OCI-LY1 (cell line): ENCODE measurements around the gene CYTH2.

ENCODE experiments used
- H2AFZ ChIP-seq: fragments of 200-600 bp; sonication (generic), shearing (Covaris generic); 2 replicates; pipeline ENCODE4 v1.6.0; 2014; ENCODE audit warnings: antibody characterized with exemption, mild to moderate bottlenecking, low read length
- H3F3A ChIP-seq: fragments of 200-600 bp; sonication (generic), shearing (Covaris generic); 2 replicates; pipeline ENCODE4 v1.6.0; 2014; ENCODE audit warnings: mild to moderate bottlenecking, antibody characterized with exemption, low read length, moderate library complexity; ENCODE audit not compliant: insufficient read depth
- H3K27ac ChIP-seq: fragments of 200-600 bp; sonication (generic); 2 replicates; pipeline ENCODE4 v1.5.1; 2014; ENCODE audit warnings: low read length, mixed run types, mild to moderate bottlenecking, low read depth; ENCODE audit not compliant: poor library complexity, severe bottlenecking
- H3K27me3 ChIP-seq: fragments of 200-600 bp; sonication (generic); 2 replicates; pipeline ENCODE4 v1.6.0; 2014; ENCODE audit warnings: antibody characterized with exemption, mild to moderate bottlenecking, low read length, moderate library complexity; ENCODE audit not compliant: insufficient read depth
- H3K36me3 ChIP-seq: fragments of 200-600 bp; sonication (generic); 2 replicates; pipeline ENCODE4 v1.6.1; 2014; ENCODE audit warnings: mild to moderate bottlenecking, antibody characterized with exemption, low read length, moderate library complexity, mixed read lengths; ENCODE audit not compliant: insufficient read depth
- H3K4me1 ChIP-seq: fragments of 200-600 bp; sonication (generic); 2 replicates; pipeline ENCODE4 v1.5.1; 2014; ENCODE audit warnings: mild to moderate bottlenecking, low read length, moderate library complexity; ENCODE audit not compliant: insufficient read depth, severe bottlenecking
- H3K4me2 ChIP-seq: fragments of 200-600 bp; sonication (generic), shearing (Covaris generic); 2 replicates; pipeline ENCODE4 v1.6.1; 2014; ENCODE audit warnings: low read length
- H3K4me3 ChIP-seq: fragments of 200-600 bp; sonication (generic); 2 replicates; pipeline ENCODE4 v1.5.1; 2014; ENCODE audit warnings: low read length, low read depth, mild to moderate bottlenecking, mixed read lengths; ENCODE audit not compliant: poor library complexity, severe bottlenecking
- H3K79me2 ChIP-seq: fragments of 200-600 bp; shearing (Covaris generic); 2 replicates; pipeline ENCODE4 v1.6.1; 2016; ENCODE audit warnings: mixed run types, low read length, mixed read lengths; ENCODE audit not compliant: insufficient read depth
- H3K9ac ChIP-seq: fragments of 200-600 bp; sonication (generic), shearing (Covaris generic); 2 replicates; pipeline ENCODE4 v1.6.1; 2014; ENCODE audit warnings: mild to moderate bottlenecking, low read length, mixed read lengths
- H3K9me2 ChIP-seq: fragments of 200-600 bp; sonication (generic), shearing (Covaris generic); 2 replicates; pipeline ENCODE4 v1.6.1; 2014; ENCODE audit warnings: low read depth, mild to moderate bottlenecking, low read length, mixed read lengths
- H3K9me3 ChIP-seq: fragments of 200-600 bp; shearing (Covaris generic); 2 replicates; pipeline ENCODE4 v1.6.1; 2014; ENCODE audit warnings: low read length, mixed read lengths
- H4K20me1 ChIP-seq: fragments of 200-600 bp; sonication (generic), shearing (Covaris generic); 2 replicates; pipeline ENCODE4 v1.6.0; 2016; ENCODE audit warnings: mild to moderate bottlenecking, low read length; ENCODE audit not compliant: insufficient read depth
- CTCF ChIP-seq: fragments of 200-600 bp; sonication (generic), shearing (Covaris generic); IDR thresholded peaks from 2 replicates; pipeline ENCODE4 v1.5.1; 2017; ENCODE audit warnings: mild to moderate bottlenecking, antibody characterized with exemption, low read length, moderate library complexity, mixed read lengths
- EZH2 ChIP-seq: fragments of 200-600 bp; sonication (generic), shearing (Covaris generic); IDR thresholded peaks from 2 replicates; pipeline ENCODE4 v1.8.0; 2017; ENCODE audit warnings: borderline replicate concordance, mixed run types, mild to moderate bottlenecking, antibody characterized with exemption, low read length, moderate library complexity, mixed read lengths

CYTH2 gene

GRCh38 chr19:48479686-48480085 is 10.5 kb downstream of the CYTH2 start:
- TF ChIP-seq EZH2 (no peak), CTCF (no peak)
- H3K4me2 ChIP-seq: no peak overlapping the region
- no peaks in the 10 kb centered on the region for H4K20me1 ChIP-seq
- no peaks in the 10 kb centered on the region for H3K9me2 ChIP-seq
- H3K9me3 ChIP-seq: no peaks in the 10 kb centered on the region
- no peaks in the 10 kb centered on the region for H3K79me2 ChIP-seq
- H3K9ac ChIP-seq: no peak overlapping the region
- H3K4me1 ChIP-seq: no peaks in the 10 kb centered on the region
- no peak overlapping the region for H3K27ac ChIP-seq
- peaks cover 32% of the 10 kb centered on the region for H3K36me3 ChIP-seq
- H2AFZ ChIP-seq: no peak overlapping the region
- no peaks in the 10 kb centered on the region for H3F3A ChIP-seq
- no peak overlapping the region for H3K4me3 ChIP-seq
- H3K27me3 ChIP-seq: no peaks in the 10 kb centered on the region

- H4K20me1 ChIP-seq: no peaks in the 10 kb centered on the region
- H3K9ac ChIP-seq: no peak overlapping the region
- H3K4me3 ChIP-seq: no peak overlapping the region
- H3K79me2 ChIP-seq: no peaks in the 10 kb centered on the region
- TF ChIP-seq EZH2 (no peak), CTCF (no peak)
- no peaks in the 10 kb centered on the region for H3K27me3 ChIP-seq
- no peaks in the 10 kb centered on the region for H3F3A ChIP-seq
- H2AFZ ChIP-seq: no peak overlapping the region
- H3K4me2 ChIP-seq: no peak overlapping the region
- H3K4me1 ChIP-seq: no peaks in the 10 kb centered on the region
- no peak overlapping the region for H3K27ac ChIP-seq
- no peaks in the 10 kb centered on the region for H3K9me3 ChIP-seq
- H3K9me2 ChIP-seq: no peaks in the 10 kb centered on the region
- H3K36me3 ChIP-seq: peaks cover 27% of the 10 kb centered on the region
Measured at GRCh38 chr19:48480183-48480557, 11.0 kb downstream of the CYTH2 start.

GRCh38 chr19:48480558-48481500 is 11.7 kb downstream of the CYTH2 start:
- Histone ChIP-seq H3K36me3 (peaks cover 20% of the 10 kb centered on the region), H3F3A (no peaks in the 10 kb centered on the region), H2AFZ (no peak overlapping the region), H3K9me2 (no peaks in the 10 kb centered on the region), H3K4me3 (no peak overlapping the region), H3K9me3 (no peaks in the 10 kb centered on the region), H3K9ac (no peak overlapping the region), H3K4me2 (no peak overlapping the region), H3K27me3 (no peaks in the 10 kb centered on the region), H3K79me2 (no peaks in the 10 kb centered on the region), H3K27ac (no peak overlapping the region), H4K20me1 (no peaks in the 10 kb centered on the region), H3K4me1 (no peaks in the 10 kb centered on the region)
- TF ChIP-seq CTCF (no peak), EZH2 (no peak)
